Measurements from ENCODE around the gene IFT81. TPM values are rescaled to one million over a fixed set of nuclear protein-coding genes. Genes with fewer than 3 reads are reported as not detected.

IFT81 gene
- total RNA-seq, 1 experiment from 2014 or later, result 8.5 TPM

DNA sequence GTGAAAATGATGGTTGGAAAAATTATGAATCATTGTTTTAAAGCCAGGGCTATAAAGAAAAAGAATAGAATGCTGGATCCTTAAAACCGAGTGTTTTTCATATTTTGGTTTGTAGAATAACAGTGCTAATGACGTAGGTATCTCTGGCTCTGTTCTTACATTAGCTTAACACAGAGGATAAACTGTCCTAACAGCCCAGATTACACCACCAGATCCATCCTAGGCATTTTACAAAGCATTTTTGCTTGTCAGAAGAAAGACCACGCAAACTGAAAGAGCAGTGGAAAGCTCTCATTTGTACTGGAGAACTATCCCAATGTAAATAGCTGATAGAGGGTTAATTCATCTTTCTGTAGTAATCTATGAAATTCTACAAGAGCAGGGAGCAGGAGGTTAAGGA is 13.6 kb downstream of the IFT81 start:
- ChIA-PET CTCF (interaction anchor here (0.8 to 1.4 kb wide), 3 partner anchors 9 to 293 kb away, joined by 3 to 7 read pairs (median 4); no protein-coding TSS in a partner anchor), POLR2A (no interaction called here)
- no peaks in the 10 kb centered on the region for H3K4me1 Mint-ChIP-seq (ENCODE audit: insufficient read depth, unreplicated experiment)

GRCh38 chr12:110141389-110141788 is 17.2 kb downstream of the IFT81 start:
- POLR2A ChIA-PET, result no interaction called here
- intact Hi-C loops (cut with micrococcal nuclease), result no loop called here
- Mint-ChIP-seq H3K27me3 (ENCODE audit: insufficient read depth, unreplicated experiment) (no peaks in the 10 kb centered on the region), H3K4me1 (ENCODE audit: insufficient read depth, unreplicated experiment) (no peaks in the 10 kb centered on the region), H3K27ac (ENCODE audit: low read depth, unreplicated experiment) (no peak overlapping the region), H3K4me3 (ENCODE audit: unreplicated experiment) (no peak overlapping the region), H3K36me3 (ENCODE audit: insufficient read depth, unreplicated experiment) (peaks cover 50% of the 10 kb centered on the region), H3K9me3 (ENCODE audit: unreplicated experiment) (no peaks in the 10 kb centered on the region)
- TF ChIP-seq, protein P1, sequence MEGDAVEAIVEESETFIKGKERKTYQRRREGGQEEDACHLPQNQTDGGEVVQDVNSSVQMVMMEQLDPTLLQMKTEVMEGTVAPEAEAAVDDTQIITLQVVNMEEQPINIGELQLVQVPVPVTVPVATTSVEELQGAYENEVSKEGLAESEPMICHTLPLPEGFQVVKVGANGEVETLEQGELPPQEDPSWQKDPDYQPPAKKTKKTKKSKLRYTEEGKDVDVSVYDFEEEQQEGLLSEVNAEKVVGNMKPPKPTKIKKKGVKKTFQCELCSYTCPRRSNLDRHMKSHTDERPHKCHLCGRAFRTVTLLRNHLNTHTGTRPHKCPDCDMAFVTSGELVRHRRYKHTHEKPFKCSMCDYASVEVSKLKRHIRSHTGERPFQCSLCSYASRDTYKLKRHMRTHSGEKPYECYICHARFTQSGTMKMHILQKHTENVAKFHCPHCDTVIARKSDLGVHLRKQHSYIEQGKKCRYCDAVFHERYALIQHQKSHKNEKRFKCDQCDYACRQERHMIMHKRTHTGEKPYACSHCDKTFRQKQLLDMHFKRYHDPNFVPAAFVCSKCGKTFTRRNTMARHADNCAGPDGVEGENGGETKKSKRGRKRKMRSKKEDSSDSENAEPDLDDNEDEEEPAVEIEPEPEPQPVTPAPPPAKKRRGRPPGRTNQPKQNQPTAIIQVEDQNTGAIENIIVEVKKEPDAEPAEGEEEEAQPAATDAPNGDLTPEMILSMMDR (IDR thresholded peaks at IDR 0.05; ENCODE audit: unreplicated experiment), result no peak
- CTCF ChIA-PET, result interaction anchor here (0.6 kb wide), 1 partner anchor 41 kb away, joined by 3 read pairs; no protein-coding TSS in a partner anchor
- no TSS peak for BruUV-seq (replicated peaks)
- peak; percentile 68 for DNase-seq (ENCODE audit: unreplicated experiment)

More for the DNA sequence above, 13.6 kb downstream of the IFT81 start:
- BruUV-seq (replicated peaks), result no TSS peak
- Mint-ChIP-seq H3K36me3 (ENCODE audit: insufficient read depth, unreplicated experiment) (peaks cover 70% of the 10 kb centered on the region), H3K9me3 (ENCODE audit: unreplicated experiment) (no peaks in the 10 kb centered on the region), H3K27ac (ENCODE audit: low read depth, unreplicated experiment) (no peak overlapping the region), H3K27me3 (ENCODE audit: insufficient read depth, unreplicated experiment) (no peaks in the 10 kb centered on the region), H3K4me3 (ENCODE audit: unreplicated experiment) (no peak overlapping the region)
- TF ChIP-seq, protein P1 (IDR thresholded peaks at IDR 0.05; ENCODE audit: unreplicated experiment), result no peak
- no peak for DNase-seq (ENCODE audit: unreplicated experiment)
- intact Hi-C loops (cut with micrococcal nuclease), result no loop called here

GRCh38 chr12:110146986-110147385 is 22.8 kb downstream of the IFT81 start:
- ChIA-PET POLR2A (interaction anchor here (1.3 kb wide), 2 partner anchors 101 to 194 kb away, joined by 4 to 6 read pairs; no protein-coding TSS in a partner anchor), CTCF (interaction anchor here (0.6 to 0.9 kb wide), 2 partner anchors 72 to 715 kb away, joined by 3 to 4 read pairs; no protein-coding TSS in a partner anchor)
- Mint-ChIP-seq H3K9me3 (ENCODE audit: unreplicated experiment) (no peaks in the 10 kb centered on the region), H3K27me3 (ENCODE audit: insufficient read depth, unreplicated experiment) (no peaks in the 10 kb centered on the region), H3K4me1 (ENCODE audit: insufficient read depth, unreplicated experiment) (no peaks in the 10 kb centered on the region), H3K36me3 (ENCODE audit: insufficient read depth, unreplicated experiment) (peaks cover 31% of the 10 kb centered on the region), H3K4me3 (ENCODE audit: unreplicated experiment) (no peak overlapping the region), H3K27ac (ENCODE audit: low read depth, unreplicated experiment) (no peak overlapping the region)
- intact Hi-C loops (cut with micrococcal nuclease), result no loop called here
- DNase-seq (ENCODE audit: unreplicated experiment), result no peak
- no TSS peak for BruUV-seq (replicated peaks)
- TF ChIP-seq, protein P1 (IDR thresholded peaks at IDR 0.05; ENCODE audit: unreplicated experiment), result no peak

DNA sequence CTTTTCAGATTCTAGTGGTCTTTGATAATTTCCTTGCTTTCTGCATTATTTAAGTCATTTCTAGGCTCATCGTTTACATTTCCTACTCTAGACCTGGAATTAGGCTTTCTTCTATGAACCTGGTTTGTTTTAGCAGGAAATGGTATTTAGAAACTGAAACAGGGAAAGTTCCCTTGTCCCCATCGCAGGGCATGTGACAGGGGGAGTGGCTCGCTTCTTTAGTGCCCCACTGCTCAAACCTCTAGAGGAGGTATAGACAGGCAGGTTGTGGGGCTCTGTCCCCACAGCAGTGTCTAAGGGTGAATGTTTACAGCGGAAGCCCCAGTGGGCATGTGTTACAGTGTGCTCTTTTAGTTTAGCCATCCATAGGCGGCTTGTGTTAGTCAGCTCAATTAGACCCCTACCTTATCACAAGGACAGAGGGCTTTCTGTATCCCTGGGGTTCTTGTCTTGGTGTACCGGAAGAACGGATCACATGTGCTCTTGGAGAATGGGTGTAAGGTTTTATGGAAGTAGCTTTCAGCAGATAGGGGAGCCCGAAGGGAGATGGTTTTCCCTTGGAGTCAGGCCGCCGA is 25.0 kb downstream of the IFT81 start:
- TF ChIP-seq, protein P1 (IDR thresholded peaks at IDR 0.05; ENCODE audit: unreplicated experiment), result no peak
- no peaks in the 10 kb centered on the region for H3K27me3 Mint-ChIP-seq (ENCODE audit: insufficient read depth, unreplicated experiment)
- no peaks in the 10 kb centered on the region for H3K4me1 Mint-ChIP-seq (ENCODE audit: insufficient read depth, unreplicated experiment)
- no peak overlapping the region for H3K4me3 Mint-ChIP-seq (ENCODE audit: unreplicated experiment)
- CTCF ChIA-PET, result no interaction called here
- peaks cover 44% of the 10 kb centered on the region for H3K36me3 Mint-ChIP-seq (ENCODE audit: insufficient read depth, unreplicated experiment)
- H3K27ac Mint-ChIP-seq (ENCODE audit: low read depth, unreplicated experiment), result no peak overlapping the region
- POLR2A ChIA-PET, result no interaction called here
- no TSS peak for BruUV-seq (replicated peaks)
- no peaks in the 10 kb centered on the region for H3K9me3 Mint-ChIP-seq (ENCODE audit: unreplicated experiment)
- intact Hi-C loops (cut with micrococcal nuclease), result no loop called here
- DNase-seq (ENCODE audit: unreplicated experiment), result no peak
